Smooth muscle cell (in vitro differentiated cells): ENCODE results near the gene LIPJ. TPM values are rescaled to one million over a fixed set of nuclear protein-coding genes. Genes with fewer than 3 reads are reported as not detected.

Experiments used
- DNase-seq: peaks from one replicate; lab custom pipeline; 2025; ENCODE audit not compliant: unreplicated experiment; lab: John Stamatoyannopoulos, UW
- H2AFZ ChIP-seq: fragments of 200-600 bp; sonication (generic); 2 replicates; pipeline ENCODE4 v1.6.0; 2016; ENCODE audit warnings: antibody characterized with exemption, low read depth, mild to moderate bottlenecking
- H3F3A ChIP-seq: fragments of 200-600 bp; sonication (generic); 2 replicates; pipeline ENCODE4 v1.6.0; 2017; ENCODE audit warnings: antibody characterized with exemption, low read depth
- H3K27ac ChIP-seq: fragments of 200-600 bp; sonication (generic); 2 replicates; pipeline ENCODE4 v1.5.1; 2016; ENCODE audit warnings: low read depth, mild to moderate bottlenecking
- H3K27me3 ChIP-seq: fragments of 200-600 bp; sonication (generic); 2 replicates; pipeline ENCODE4 v1.6.1; 2016; ENCODE audit warnings: low read depth, mild to moderate bottlenecking
- H3K36me3 ChIP-seq: fragments of 200-600 bp; sonication (generic); 2 replicates; pipeline ENCODE4 v1.5.1; 2016; ENCODE audit warnings: low read depth
- H3K4me1 ChIP-seq: fragments of 200-600 bp; sonication (generic); 2 replicates; pipeline ENCODE4 v1.5.1; 2016; ENCODE audit warnings: low read depth
- H3K4me2 ChIP-seq: fragments of 200-600 bp; sonication (generic); 2 replicates; pipeline ENCODE4 v1.6.0; 2016; ENCODE audit warnings: mild to moderate bottlenecking
- H3K4me3 ChIP-seq: fragments of 200-600 bp; sonication (generic); 2 replicates; pipeline ENCODE4 v1.5.1; 2016; ENCODE audit warnings: mild to moderate bottlenecking
- H3K79me2 ChIP-seq: fragments of 200-600 bp; sonication (generic); 2 replicates; pipeline ENCODE4 v1.6.0; 2016; ENCODE audit warnings: low read depth, mild to moderate bottlenecking
- H3K9ac ChIP-seq: fragments of 200-600 bp; sonication (generic); 2 replicates; pipeline ENCODE4 v1.6.0; 2016; ENCODE audit warnings: low read depth
- H3K9me3 ChIP-seq: fragments of 200-600 bp; sonication (generic); replicated peaks from 2 replicates; pipeline ENCODE4 v1.5.1; 2016; ENCODE audit warnings: low read depth
- H4K20me1 ChIP-seq: fragments of 200-600 bp; sonication (generic); 2 replicates; pipeline ENCODE4 v1.6.0; 2016; ENCODE audit warnings: low read depth
- CTCF ChIP-seq: fragments of 200-600 bp; sonication (generic); IDR thresholded peaks from 2 replicates; pipeline ENCODE4 v1.5.1; 2017; ENCODE audit warnings: borderline replicate concordance, mild to moderate bottlenecking, antibody characterized with exemption; ENCODE audit not compliant: insufficient read depth, poor library complexity, severe bottlenecking
- WGBS: methylation state at CpG from one replicate; pipeline ENCODE4 v1.1.7; 2016; ENCODE audit warnings: low lambda C conversion rate; 5-methylcytosine and 5-hydroxymethylcytosine counted together
- polyA plus RNA-seq: library from polyadenylated mRNA; unstranded; fragments of >200 nt; fragmentation: Nextera tagmentation; extraction: Ambion mirVana; gene quantifications from 2 replicates; pipeline ENCODE4 v1.2.1, GENCODE V29; 2016
- total RNA-seq: library from RNA; depleted of rRNA; stranded (reverse); fragments of >200 nt; gene quantifications from 2 replicates; pipeline ENCODE4 v1.2.3, GENCODE V29; 2014

Gene LIPJ
- total and polyA plus RNA-seq, 2 experiments from 2014 or later = not detected

- H4K20me1 ChIP-seq = no peaks in the 10 kb centered on the region
- H3K4me1 ChIP-seq = no peaks in the 10 kb centered on the region
- DNase-seq = no peak
- H3K27ac ChIP-seq = no peak overlapping the region
- no peaks in the 10 kb centered on the region for H3K9me3 ChIP-seq
- no peak overlapping the region for H3K9ac ChIP-seq
- no peak for TF ChIP-seq CTCF
- no peaks in the 10 kb centered on the region for H3F3A ChIP-seq
- H3K36me3 ChIP-seq = no peaks in the 10 kb centered on the region
- no peaks in the 10 kb centered on the region for H3K79me2 ChIP-seq
- H3K4me3 ChIP-seq = no peak overlapping the region
- no peak overlapping the region for H3K4me2 ChIP-seq
- 62% methylated on average over 2 of the region's 2 CpGs for WGBS
- peaks cover 3% of the 10 kb centered on the region for H3K27me3 ChIP-seq
- H2AFZ ChIP-seq = no peak overlapping the region
These were observed 53.6 kb downstream of the LIPJ start for GRCh38 chr10:88640186-88640585.

GRCh38 chr10:88642209-88642608 lies 55.6 kb downstream of the LIPJ start:
- H3K4me2 ChIP-seq = no peak overlapping the region
- peaks cover 15% of the 10 kb centered on the region for H3K27me3 ChIP-seq
- no peaks in the 10 kb centered on the region for H3K79me2 ChIP-seq
- H3K4me1 ChIP-seq = no peaks in the 10 kb centered on the region
- 84% methylated on average over 6 of the region's 6 CpGs for WGBS
- H4K20me1 ChIP-seq = no peaks in the 10 kb centered on the region
- H2AFZ ChIP-seq = no peak overlapping the region
- no peak overlapping the region for H3K9ac ChIP-seq
- DNase-seq = no peak
- TF ChIP-seq CTCF = no peak
- H3K4me3 ChIP-seq = no peak overlapping the region
- no peaks in the 10 kb centered on the region for H3K9me3 ChIP-seq
- no peaks in the 10 kb centered on the region for H3F3A ChIP-seq
- H3K27ac ChIP-seq = no peak overlapping the region
- H3K36me3 ChIP-seq = no peaks in the 10 kb centered on the region

GRCh38 chr10:88642963-88643362 lies 56.4 kb downstream of the LIPJ start:
- H3K27ac ChIP-seq = no peak overlapping the region
- H3K79me2 ChIP-seq = no peaks in the 10 kb centered on the region
- DNase-seq = no peak
- no peak overlapping the region for H3K4me2 ChIP-seq
- H3K27me3 ChIP-seq = peaks cover 15% of the 10 kb centered on the region
- no peak overlapping the region for H3K9ac ChIP-seq
- no peaks in the 10 kb centered on the region for H3F3A ChIP-seq
- H3K9me3 ChIP-seq = no peaks in the 10 kb centered on the region
- no peak overlapping the region for H3K4me3 ChIP-seq
- H4K20me1 ChIP-seq = no peaks in the 10 kb centered on the region
- no peaks in the 10 kb centered on the region for H3K36me3 ChIP-seq
- no peak overlapping the region for H2AFZ ChIP-seq
- no peak for TF ChIP-seq CTCF
- H3K4me1 ChIP-seq = no peaks in the 10 kb centered on the region

- H3K27ac ChIP-seq = no peak overlapping the region
- H3K4me1 ChIP-seq = no peaks in the 10 kb centered on the region
- H3K27me3 ChIP-seq = peaks cover 15% of the 10 kb centered on the region
- no peaks in the 10 kb centered on the region for H3K36me3 ChIP-seq
- no peaks in the 10 kb centered on the region for H3F3A ChIP-seq
- H3K9ac ChIP-seq = no peak overlapping the region
- H2AFZ ChIP-seq = no peak overlapping the region
- no peak overlapping the region for H3K4me2 ChIP-seq
- no peak overlapping the region for H3K4me3 ChIP-seq
- H3K9me3 ChIP-seq = no peaks in the 10 kb centered on the region
- TF ChIP-seq CTCF = no peak
- no peaks in the 10 kb centered on the region for H4K20me1 ChIP-seq
- DNase-seq = no peak
- 89% methylated on average over 2 of the region's 2 CpGs for WGBS
- H3K79me2 ChIP-seq = no peaks in the 10 kb centered on the region
These were observed 60.6 kb downstream of the LIPJ start for GRCh38 chr10:88647061-88647615.
